IPS-20b (cell line): ENCODE results near the gene USP6.

ENCODE experiments used
- H3K27ac ChIP-seq: one replicate; pipeline ENCODE4 v1.5.1; 2013; ENCODE audit warnings: low read length
- H3K27me3 ChIP-seq: 2 replicates; pipeline ENCODE4 v1.6.1; 2013; ENCODE audit warnings: mild to moderate bottlenecking, low read length, inconsistent platforms; ENCODE audit not compliant: insufficient read depth
- H3K36me3 ChIP-seq: 2 replicates; pipeline ENCODE4 v1.6.1; 2013; ENCODE audit warnings: low read depth, mild to moderate bottlenecking, inconsistent platforms, low read length, moderate library complexity; ENCODE audit not compliant: insufficient read depth
- H3K4me1 ChIP-seq: 2 replicates; pipeline ENCODE4 v1.6.1; 2013; ENCODE audit warnings: mild to moderate bottlenecking, control low read depth, inconsistent platforms, low read length, moderate library complexity; ENCODE audit not compliant: insufficient read depth
- H3K4me3 ChIP-seq: 2 replicates; pipeline ENCODE4 v1.5.1; 2013; ENCODE audit warnings: mild to moderate bottlenecking, low read length, inconsistent platforms
- H3K9ac ChIP-seq: 2 replicates; pipeline ENCODE4 v1.6.1; 2013; ENCODE audit warnings: low read depth, mild to moderate bottlenecking, inconsistent platforms, low read length, moderate library complexity
- H3K9me3 ChIP-seq: 2 replicates; pipeline ENCODE4 v1.6.1; 2013; ENCODE audit warnings: mild to moderate bottlenecking, low read depth, low read length, inconsistent platforms; ENCODE audit not compliant: insufficient read depth

USP6 gene

DNA sequence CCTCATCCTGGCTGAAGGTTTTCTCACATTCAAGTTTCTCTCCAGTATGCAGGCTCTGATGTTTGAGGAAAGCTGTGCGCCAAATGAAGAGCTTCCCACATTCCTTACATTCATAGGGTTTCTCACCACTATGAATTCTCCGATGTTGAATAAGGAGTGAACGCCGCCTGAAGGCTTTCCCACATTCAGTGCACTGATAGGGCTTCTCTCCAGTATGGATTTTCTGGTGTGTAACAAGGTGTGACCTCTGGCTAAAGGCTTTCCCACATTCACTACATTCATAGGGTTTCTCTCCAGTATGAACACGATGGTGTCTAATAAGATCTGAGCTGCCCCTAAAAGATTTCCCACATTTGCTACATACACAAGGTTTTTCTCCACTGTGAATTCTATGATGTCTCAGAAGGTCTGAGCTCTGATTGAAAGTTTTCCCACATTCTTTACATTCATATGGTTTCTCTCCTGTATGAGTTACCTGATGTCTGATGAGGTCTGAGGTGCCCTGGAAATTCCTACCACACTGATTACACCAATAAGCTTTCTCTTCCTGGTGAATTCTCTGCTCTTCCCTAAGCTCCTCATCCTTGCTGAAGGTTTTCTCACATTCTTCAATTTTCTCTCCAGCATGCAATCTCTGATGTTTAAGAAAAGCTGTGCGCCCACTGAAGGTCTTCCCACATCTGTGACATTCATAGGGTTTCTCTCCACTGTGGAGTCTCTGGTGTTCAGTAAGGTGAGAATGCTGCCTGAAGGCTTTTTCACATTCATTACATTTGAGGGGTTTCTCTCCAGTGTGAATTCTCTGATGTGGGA is 67.0 kb downstream of the USP6 start:
- Histone ChIP-seq H3K9me3 (peaks cover 100% of the 10 kb centered on the region), H3K27me3 (no peaks in the 10 kb centered on the region), H3K36me3 (peaks cover 56% of the 10 kb centered on the region), H3K9ac (no peak overlapping the region), H3K4me1 (no peaks in the 10 kb centered on the region), H3K27ac (no peak overlapping the region), H3K4me3 (peak overlapping the region; percentile 47)

DNA sequence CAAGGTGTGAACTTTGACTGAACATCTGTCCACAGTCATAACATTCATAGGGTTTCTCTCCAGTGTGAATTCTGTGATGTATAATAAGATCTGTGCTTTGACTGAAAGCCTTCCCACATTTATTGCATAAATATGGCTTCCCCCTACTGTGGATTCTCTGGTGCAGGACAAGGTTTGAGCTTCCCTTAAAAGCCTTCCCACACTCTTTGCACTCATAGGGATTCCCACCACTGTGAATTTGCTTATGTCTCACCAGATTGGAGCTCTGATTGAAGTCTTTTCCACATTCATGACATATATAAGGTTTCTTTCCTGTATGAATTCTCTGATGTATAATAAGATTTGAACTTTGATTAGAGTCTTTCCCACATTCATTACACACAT is 67.6 kb downstream of the USP6 start:
- H3K9ac ChIP-seq: no peak overlapping the region
- H3K36me3 ChIP-seq: peaks cover 60% of the 10 kb centered on the region
- no peaks in the 10 kb centered on the region for H3K27me3 ChIP-seq
- H3K27ac ChIP-seq: no peak overlapping the region
- peak overlapping the region; percentile 47 for H3K4me3 ChIP-seq
- H3K4me1 ChIP-seq: no peaks in the 10 kb centered on the region
- H3K9me3 ChIP-seq: peaks cover 100% of the 10 kb centered on the region

DNA sequence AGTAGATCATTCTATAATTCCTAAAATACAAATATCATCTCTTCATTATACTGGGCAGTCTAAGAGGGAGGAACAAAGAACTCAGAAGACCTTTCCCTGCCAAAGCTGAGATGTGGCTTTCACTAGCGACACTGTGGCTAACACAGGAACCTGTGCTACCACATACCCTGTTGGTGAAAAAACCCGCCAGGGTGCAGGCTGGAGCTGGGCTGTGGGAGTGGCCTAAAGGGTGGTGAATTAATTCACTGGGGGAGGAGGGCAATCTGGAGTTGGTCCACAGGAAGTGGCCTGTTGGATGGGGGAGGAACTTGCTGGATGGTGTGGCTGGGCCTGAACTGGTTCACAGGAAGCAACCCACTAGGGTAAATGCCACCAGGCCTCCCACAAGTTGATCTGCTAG is 68.5 kb downstream of the USP6 start:
- Histone ChIP-seq H3K9ac (no peak overlapping the region), H3K27ac (no peak overlapping the region), H3K36me3 (peaks cover 65% of the 10 kb centered on the region), H3K4me3 (0 out of 2 replicates have a peak overlapping the region, but pooled peaks have one; percentile 47), H3K9me3 (peaks cover 98% of the 10 kb centered on the region), H3K4me1 (no peaks in the 10 kb centered on the region), H3K27me3 (no peaks in the 10 kb centered on the region)

DNA sequence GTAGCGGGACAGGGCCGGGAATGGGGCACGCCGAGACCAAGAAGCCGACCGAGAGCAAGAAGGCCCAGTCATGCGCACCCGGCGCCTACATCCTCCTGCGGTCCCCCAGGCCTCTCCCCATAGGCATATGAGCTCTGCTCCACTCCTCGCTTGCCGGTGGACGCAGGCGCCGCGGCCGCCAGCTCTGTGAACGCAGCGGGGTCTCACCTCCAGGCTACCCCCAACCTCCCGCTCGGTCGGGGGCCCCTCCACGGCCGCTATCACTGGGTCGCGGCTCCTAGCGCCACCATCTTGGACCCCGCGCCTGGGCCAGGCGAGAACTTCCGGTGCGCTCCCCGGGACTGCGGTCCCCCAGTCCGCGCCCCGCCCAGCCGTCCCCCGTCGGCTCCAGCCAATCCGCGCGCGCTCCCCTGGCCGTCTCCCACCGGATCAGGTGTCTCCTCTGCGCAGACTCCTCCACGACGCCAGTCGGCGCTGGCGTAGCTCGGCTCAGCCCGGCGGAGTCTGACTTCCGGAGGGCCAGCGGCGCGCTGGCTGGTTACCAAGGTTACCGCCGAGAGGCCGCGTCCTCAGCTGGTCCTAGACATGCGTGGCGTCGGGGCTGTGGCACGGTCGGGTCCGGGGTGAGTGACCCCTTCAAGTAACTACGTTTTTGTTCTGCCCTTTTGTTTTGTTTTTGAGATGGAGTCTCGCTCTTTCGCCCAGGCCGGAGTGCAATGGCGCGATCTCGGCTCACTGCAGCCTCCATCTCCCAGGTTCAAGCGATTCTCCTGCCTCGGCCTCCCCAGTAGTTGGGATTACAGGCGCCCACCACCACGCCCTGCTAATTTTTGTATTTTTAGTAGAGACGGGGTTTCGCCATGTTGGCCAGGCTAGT is 75.9 kb downstream of the USP6 start, which contains the start of gene ZNF594:
Gene ZNF594, minus strand, starts transcription at position 328 of the 877 bp plus-strand sequence. CDS start 7,612 bp downstream, outside the sequence.
- Histone ChIP-seq H3K27me3 (no peaks in the 10 kb centered on the region), H3K36me3 (peaks cover 32% of the 10 kb centered on the region), H3K27ac (peak within 1 kb of the TSS; percentile 70), H3K9ac (peak within 1 kb of the TSS; percentile 91), H3K4me3 (peak within 1 kb of the TSS; percentile 99), H3K9me3 (peaks cover 44% of the 10 kb centered on the region), H3K4me1 (peaks cover 4% of the 10 kb centered on the region; the same call in 1 of the 2 replicates)

DNA sequence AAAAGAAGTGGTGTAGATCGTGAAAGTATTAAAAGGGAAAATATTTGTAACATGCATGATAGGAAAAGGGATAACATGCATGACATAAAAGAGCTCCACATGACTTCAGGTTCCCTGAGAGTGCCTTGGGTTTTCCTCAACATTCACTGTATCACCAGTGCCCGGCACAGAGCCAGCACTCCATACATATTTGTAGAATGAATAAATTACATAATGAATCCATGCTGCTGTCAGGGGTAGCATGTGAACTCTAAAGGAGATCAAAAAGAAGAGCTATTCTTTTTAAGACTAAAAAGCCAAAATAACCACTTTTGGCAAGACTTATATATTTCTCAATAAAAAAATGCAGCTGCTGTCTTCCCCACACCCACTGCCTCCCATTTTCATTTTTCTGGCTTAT is 78.5 kb downstream of the USP6 start:
- Histone ChIP-seq H3K27ac (no peak overlapping the region), H3K9ac (no peak overlapping the region), H3K4me3 (no peak overlapping the region), H3K9me3 (peaks cover 20% of the 10 kb centered on the region), H3K27me3 (no peaks in the 10 kb centered on the region), H3K4me1 (peaks cover 4% of the 10 kb centered on the region; the same call in 1 of the 2 replicates), H3K36me3 (peaks cover 13% of the 10 kb centered on the region)

DNA sequence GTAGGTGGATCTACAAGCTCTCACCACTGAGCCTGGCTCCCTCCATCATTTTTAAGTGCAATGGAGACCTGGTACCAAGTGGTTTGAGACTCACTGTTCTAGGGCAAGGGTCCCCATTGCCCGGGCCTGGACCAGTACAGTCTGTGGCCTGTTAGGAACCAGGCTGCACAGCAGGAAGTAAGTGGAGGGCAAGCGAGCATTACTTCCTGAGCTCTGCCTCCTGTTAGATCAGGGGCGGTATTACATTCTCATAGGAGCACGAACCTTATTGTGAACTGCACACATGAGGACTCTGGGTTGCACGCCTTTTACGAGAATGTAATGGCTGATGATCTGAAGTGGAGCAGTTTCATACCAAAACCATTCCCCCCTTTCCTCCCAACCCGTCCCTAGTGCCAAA is 82.6 kb downstream of the USP6 start:
- Histone ChIP-seq H3K4me3 (no peak overlapping the region), H3K9me3 (no peaks in the 10 kb centered on the region), H3K36me3 (no peaks in the 10 kb centered on the region), H3K27me3 (no peaks in the 10 kb centered on the region), H3K9ac (no peak overlapping the region), H3K4me1 (no peaks in the 10 kb centered on the region), H3K27ac (no peak overlapping the region)

DNA sequence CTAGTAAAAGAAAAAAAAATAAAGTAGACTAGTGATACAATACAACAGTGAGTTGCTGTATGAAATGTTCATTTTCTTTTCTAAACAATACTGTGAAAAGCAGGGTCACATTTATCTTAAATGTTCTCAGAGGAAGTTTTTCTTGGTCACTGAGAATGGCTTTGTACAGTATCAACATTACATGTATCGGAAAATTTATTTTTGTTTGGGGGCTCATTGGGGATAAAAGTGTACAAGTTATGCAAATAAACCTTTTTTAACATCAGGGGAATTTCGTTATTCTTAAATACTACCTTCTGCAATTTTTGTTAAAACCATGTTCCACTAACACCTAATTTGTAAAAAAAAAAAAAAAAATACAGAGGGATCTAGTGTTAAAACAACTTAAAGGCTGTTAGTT is 84.5 kb downstream of the USP6 start:
- no peak overlapping the region for H3K4me3 ChIP-seq
- no peaks in the 10 kb centered on the region for H3K9me3 ChIP-seq
- H3K9ac ChIP-seq: no peak overlapping the region
- no peaks in the 10 kb centered on the region for H3K4me1 ChIP-seq
- no peaks in the 10 kb centered on the region for H3K27me3 ChIP-seq
- no peak overlapping the region for H3K27ac ChIP-seq
- no peaks in the 10 kb centered on the region for H3K36me3 ChIP-seq

DNA sequence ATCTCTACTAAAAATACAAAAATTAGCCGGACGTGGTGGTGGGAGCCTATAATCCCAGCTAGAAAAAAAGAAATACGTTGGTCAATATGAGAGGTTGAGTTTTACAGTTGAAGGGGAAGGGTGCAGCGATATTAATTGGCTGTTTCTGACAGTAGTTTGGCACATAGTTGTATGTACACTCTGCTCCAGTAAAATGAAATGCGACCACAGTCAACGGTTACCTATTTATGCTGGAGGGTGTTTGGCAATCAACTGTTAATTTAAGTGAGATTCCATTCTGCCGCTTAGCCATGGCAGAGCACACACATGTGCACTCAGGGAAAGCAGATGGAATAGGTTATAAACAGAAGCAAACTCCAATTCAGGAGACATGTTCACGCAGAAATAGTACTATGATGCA is 85.2 kb downstream of the USP6 start:
- no peaks in the 10 kb centered on the region for H3K27me3 ChIP-seq
- no peak overlapping the region for H3K9ac ChIP-seq

DNA sequence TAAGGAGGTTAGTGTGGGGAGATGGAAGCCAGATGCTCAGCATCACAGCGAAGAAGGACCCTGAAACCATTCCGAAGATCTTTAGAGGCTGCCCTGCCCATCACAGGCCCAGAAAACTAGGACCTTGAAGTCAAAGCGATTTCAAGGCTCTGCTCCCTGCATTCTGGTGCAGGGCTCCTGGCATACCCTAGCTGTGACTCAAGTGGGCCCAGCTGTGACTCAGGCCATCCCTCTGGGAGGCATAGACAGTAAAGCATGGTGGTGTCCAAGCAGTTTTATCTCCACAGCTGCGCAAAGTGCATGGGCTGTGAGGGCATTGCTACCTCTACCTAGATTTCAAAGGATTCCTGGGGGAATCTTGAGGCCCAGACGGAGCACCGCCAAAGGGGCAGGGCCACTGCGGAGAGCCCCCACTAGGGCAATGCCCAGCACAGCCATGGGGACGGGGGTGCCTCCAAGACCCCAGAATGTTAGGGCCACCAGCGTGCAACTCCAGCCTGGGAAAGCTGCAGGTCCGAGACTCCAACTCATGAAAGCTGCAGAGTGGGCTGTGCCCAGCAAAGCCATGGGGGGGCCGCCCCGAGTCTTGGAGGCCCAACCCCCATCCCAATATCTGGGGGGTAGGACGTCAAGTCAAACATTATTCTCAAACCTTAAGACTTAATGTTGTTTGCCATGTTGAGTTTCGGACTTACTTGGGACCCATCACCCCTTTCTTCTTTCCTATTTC is 87.5 kb downstream of the USP6 start:
- Histone ChIP-seq H3K9ac (no peak overlapping the region), H3K36me3 (no peaks in the 10 kb centered on the region), H3K4me1 (no peaks in the 10 kb centered on the region), H3K27me3 (no peaks in the 10 kb centered on the region), H3K4me3 (no peak overlapping the region), H3K9me3 (no peaks in the 10 kb centered on the region), H3K27ac (no peak overlapping the region)

More for the DNA sequence above, 85.2 kb downstream of the USP6 start:
- H3K9me3 ChIP-seq: no peaks in the 10 kb centered on the region
- no peaks in the 10 kb centered on the region for H3K36me3 ChIP-seq
- H3K4me1 ChIP-seq: no peaks in the 10 kb centered on the region
- H3K4me3 ChIP-seq: no peak overlapping the region
- H3K27ac ChIP-seq: no peak overlapping the region

DNA sequence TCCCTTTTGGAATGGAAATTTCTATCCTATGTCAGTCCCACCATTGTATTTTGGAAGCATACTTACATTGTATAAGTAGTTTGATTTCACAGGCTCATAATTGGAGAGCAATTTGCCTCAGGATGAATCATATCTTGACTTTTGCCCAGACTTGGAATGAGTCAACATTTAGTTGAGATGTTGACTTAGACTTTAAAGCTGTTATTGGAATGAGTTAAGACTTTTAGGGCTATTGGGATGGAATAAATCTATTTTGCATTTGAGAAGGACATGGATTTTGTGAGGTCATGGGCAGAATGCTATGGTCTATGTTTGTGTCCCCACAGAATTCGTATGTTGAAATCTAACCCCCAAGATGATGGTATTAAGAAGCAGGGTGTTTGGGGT is 88.1 kb downstream of the USP6 start:
- Histone ChIP-seq H3K27me3 (no peaks in the 10 kb centered on the region), H3K27ac (no peak overlapping the region), H3K9me3 (no peaks in the 10 kb centered on the region)

DNA sequence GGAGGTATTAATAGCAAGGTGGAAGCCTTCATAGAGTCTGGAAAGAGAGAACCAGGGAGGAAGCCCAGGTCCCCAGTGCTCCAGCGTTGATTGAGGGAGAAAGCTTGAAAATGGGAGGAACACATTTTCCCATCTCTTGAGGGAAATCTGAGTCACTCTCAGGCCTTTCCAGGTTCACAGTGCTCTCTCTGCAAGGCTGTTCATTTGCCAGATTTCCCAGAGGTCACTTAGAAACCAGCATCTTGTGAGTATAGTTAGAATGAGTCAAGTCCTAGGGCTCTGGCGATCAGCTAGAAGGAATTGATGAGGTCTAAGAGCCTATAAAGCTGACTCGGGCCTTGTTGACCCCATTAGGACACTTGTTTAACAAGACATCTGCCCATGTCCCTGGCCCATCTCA is 93.6 kb downstream of the USP6 start:
- Histone ChIP-seq H3K9me3 (no peaks in the 10 kb centered on the region), H3K27ac (no peak overlapping the region), H3K36me3 (no peaks in the 10 kb centered on the region), H3K27me3 (no peaks in the 10 kb centered on the region), H3K9ac (no peak overlapping the region), H3K4me3 (no peak overlapping the region), H3K4me1 (no peaks in the 10 kb centered on the region)

More for the DNA sequence above, 88.1 kb downstream of the USP6 start:
- Histone ChIP-seq H3K4me1 (no peaks in the 10 kb centered on the region), H3K4me3 (no peak overlapping the region), H3K36me3 (no peaks in the 10 kb centered on the region), H3K9ac (no peak overlapping the region)
